Regular cardiac myocyte (primary cell): ENCODE results near the gene C1GALT1. TPM values are rescaled to one million over a fixed set of nuclear protein-coding genes. Genes with fewer than 3 reads are reported as not detected.

ENCODE experiments used
- total RNA-seq: library from RNA; depleted of rRNA; stranded (reverse); fragments of >200 nt; gene quantifications from 2 replicates; pipeline ENCODE4 v1.2.3, GENCODE V29; 2014

Gene C1GALT1
- total RNA-seq: 58.7 and 77.8 TPM in 2 replicates

GRCh38 chr7:7182156-7183060 is at the start of gene C1GALT1:
C1GALT1 (plus strand) TSS chr7:7182544; CDS start chr7:7234320, 51,776 bp downstream.

